Endothelial cell of umbilical vein (primary cell): ENCODE measurements around the gene TSHZ3. TPM values are rescaled to one million over a fixed set of nuclear protein-coding genes. Genes with fewer than 3 reads are reported as not detected.

Source experiments
- BruUV-seq: library from RNA; stranded (reverse); fragments of 400-500 nt; replicated peaks from 2 replicates; lab custom pipeline; 2021; lab: Mats Ljungman, UMichigan
- CTCF ChIA-PET: fragments of 300-600, 350-600 bp; sonication (Branson Sonifier 250); formaldehyde crosslinking; loops from one replicate; lab custom pipeline; 2021; ENCODE audit warnings: antibody characterized with exemption, inconsistent platforms; lab: Charles Lee
- POLR2A ChIA-PET: fragments of 300-600, 350-600 bp; sonication (Branson Sonifier 250); formaldehyde crosslinking; loops from one replicate; lab custom pipeline; 2021; ENCODE audit warnings: antibody characterized with exemption, inconsistent platforms; lab: Charles Lee
- DNase-seq: peaks from one replicate; pipeline ENCODE4 v3.0.0-alpha.2; 2011; ENCODE audit warnings: low read depth, low spot score
- FAIRE-seq: peaks from 2 replicates; lab custom pipeline; 2011; peaks lifted over from hg19 to GRCh38; lab: Jason Lieb, UNC
- H2AFZ ChIP-seq: 2 replicates; pipeline ENCODE4 v1.6.0; 2012; ENCODE audit warnings: low read depth, low read length, control low read depth, inconsistent platforms
- H3K27ac ChIP-seq: 2 replicates; pipeline ENCODE4 v1.5.1; 2011; ENCODE audit warnings: low read depth, mild to moderate bottlenecking, control low read depth, low read length, moderate library complexity; ENCODE audit not compliant: insufficient read depth
- H3K27me3 ChIP-seq, 2 experiments: 2 replicates each; pipeline versions ENCODE4 v1.6.0 to v1.6.1; 2011; ENCODE audit warnings: low read length in 2 of 2, mixed read lengths in 1 of 2; ENCODE audit not compliant: control insufficient read depth in 2 of 2, insufficient read depth in 2 of 2
- H3K36me3 ChIP-seq, 2 experiments: 2 replicates in 1 of 2; 3 replicates in 1 of 2; pipeline ENCODE4 v1.5.1; 2011; ENCODE audit warnings: low read length in 2 of 2, mild to moderate bottlenecking in 1 of 2, moderate library complexity in 1 of 2; ENCODE audit not compliant: control insufficient read depth in 2 of 2, insufficient read depth in 2 of 2; ENCODE audit errors: extremely low read depth in 1 of 2
- H3K4me1 ChIP-seq: 3 replicates; pipeline ENCODE4 v1.5.1; 2011; ENCODE audit warnings: mild to moderate bottlenecking, low read length; ENCODE audit not compliant: control insufficient read depth, insufficient read depth; ENCODE audit errors: extremely low read depth
- H3K4me2 ChIP-seq: 2 replicates; pipeline ENCODE4 v1.6.1; 2011; ENCODE audit warnings: low read length, control low read depth, mixed read lengths; ENCODE audit not compliant: insufficient read depth
- H3K4me3 ChIP-seq, 3 experiments: fragments of 200-600 bp in 1 of 3; sonication (generic), shearing (Covaris generic) in 1 of 3; replicated peaks in 1 of 3; 2 replicates each; pipeline ENCODE4 v1.5.1; 2011 to 2016; ENCODE audit warnings: control low read depth in 3 of 3, low read length in 3 of 3, mild to moderate bottlenecking in 2 of 3, inconsistent platforms in 1 of 3, low read depth in 1 of 3, moderate library complexity in 1 of 3; ENCODE audit not compliant: insufficient read depth in 1 of 3
- H3K79me2 ChIP-seq: 2 replicates; pipeline ENCODE4 v1.6.0; 2012; ENCODE audit warnings: low read length, inconsistent platforms; ENCODE audit not compliant: control insufficient read depth, insufficient read depth
- H3K9ac ChIP-seq: replicated peaks from 2 replicates; pipeline ENCODE3; 2011; ENCODE audit warnings: low read length, control low read depth; ENCODE audit not compliant: insufficient read depth; ENCODE audit errors: extremely low read depth
- H3K9me1 ChIP-seq: replicated peaks from 3 replicates; pipeline ENCODE4 v1.6.0; 2011; ENCODE audit warnings: mild to moderate bottlenecking, low read length; ENCODE audit not compliant: control insufficient read depth, insufficient read depth; ENCODE audit errors: extremely low read depth
- H3K9me3 ChIP-seq: replicated peaks from 2 replicates; pipeline ENCODE4 v1.5.1; 2012; ENCODE audit warnings: low read length, inconsistent platforms; ENCODE audit not compliant: control insufficient read depth, insufficient read depth
- H4K20me1 ChIP-seq: replicated peaks from 2 replicates; pipeline ENCODE3; 2011; ENCODE audit warnings: mild to moderate bottlenecking, low read length; ENCODE audit not compliant: control insufficient read depth, insufficient read depth; ENCODE audit errors: extremely low read depth
- CTCF ChIP-seq, 2 donors: IDR thresholded peaks; 1 replicate in 1 of 2; 2 replicates in 1 of 2; pipeline ENCODE4 v1.5.1; 2011; ENCODE audit warnings: low read length in 2 of 2, mild to moderate bottlenecking in 2 of 2, moderate library complexity in 2 of 2, control low read depth in 1 of 2, inconsistent platforms in 1 of 2, low read depth in 1 of 2; ENCODE audit not compliant: insufficient read depth in 1 of 2; ENCODE audit errors: extremely low read depth in 1 of 2
- EZH2 ChIP-seq: IDR thresholded peaks from 2 replicates; pipeline ENCODE4 v1.6.1; 2012; ENCODE audit warnings: borderline replicate concordance, low read depth, mild to moderate bottlenecking, moderate library complexity, low read length, inconsistent platforms; ENCODE audit not compliant: severe bottlenecking
- FOS ChIP-seq: IDR thresholded peaks from 2 replicates; pipeline ENCODE4 v1.6.1; 2011; ENCODE audit warnings: mild to moderate bottlenecking, low read length, moderate library complexity, borderline replicate concordance; ENCODE audit not compliant: insufficient read depth
- GATA2 ChIP-seq: IDR thresholded peaks from 2 replicates; pipeline ENCODE4 v1.7.0; 2011; ENCODE audit warnings: low read depth, mild to moderate bottlenecking, moderate library complexity, mixed read lengths, low read length; ENCODE audit not compliant: insufficient read length, insufficient read depth
- JUN ChIP-seq: IDR thresholded peaks from 2 replicates; pipeline ENCODE4 v1.6.1; 2011; ENCODE audit warnings: borderline replicate concordance, low read depth; ENCODE audit not compliant: insufficient read length, insufficient read depth
- MAX ChIP-seq: IDR thresholded peaks from 2 replicates; pipeline ENCODE4 v1.6.1; 2011; ENCODE audit not compliant: insufficient read depth, insufficient read length
- MYC ChIP-seq: IDR thresholded peaks from one replicate; pipeline ENCODE4 v1.6.1; 2011; ENCODE audit warnings: mild to moderate bottlenecking, low read depth, low read length
- POLR2A ChIP-seq: IDR thresholded peaks from 2 replicates; pipeline ENCODE4 v1.6.1; 2012; ENCODE audit warnings: low read depth, mild to moderate bottlenecking, control low read depth, low read length
- POLR2AphosphoS5 ChIP-seq: IDR thresholded peaks from 2 replicates; pipeline ENCODE4 v1.6.1; 2012; ENCODE audit warnings: low read depth, mild to moderate bottlenecking, control low read depth, low read length, moderate library complexity; ENCODE audit not compliant: insufficient read depth
- dilution Hi-C: fragments of 300-500 bp; cut with MboI; formaldehyde crosslinking; loops from one replicate; pipeline ENCODE4 v1.15.0; 2019; ENCODE audit warnings: low sequenced_read_pairs; ENCODE audit not compliant: extremely low pct_ligation_motif_present
- intact Hi-C: fragments of 100-400 bp; cut with micrococcal nuclease; formaldehyde crosslinking; loops from one replicate; pipeline ENCODE4 v1.10.0; 2022
- polyA plus RNA-seq, 4 experiments: library from polyadenylated mRNA; depleted of rRNA in 3 of 4; stranded (reverse) in 3 of 4; unstranded in 1 of 4; fragments of >200 nt; gene quantifications; 2 replicates each; pipeline versions ENCODE4 v1.2.1 to v1.2.3, GENCODE V29; 2011 to 2012; ENCODE audit warnings: missing spikeins in 1 of 4
- total RNA-seq: library from RNA; stranded (reverse); gene quantifications from 2 replicates; pipeline ENCODE4 v1.2.3, GENCODE V29; 2021

Gene TSHZ3
- total and polyA plus RNA-seq, 2 donors (not counting 3 experiments of a cell fraction or from before 2014, with no cell fraction given) = 1.2 to 6.2 TPM

- dilution Hi-C loops = no loop called here
- Histone ChIP-seq H4K20me1 (no peaks in the 10 kb centered on the region), H3K79me2 (no peaks in the 10 kb centered on the region), H3K9me1 (no peaks in the 10 kb centered on the region), H3K9me3 (no peaks in the 10 kb centered on the region), H3K36me3 (no peaks in the 10 kb centered on the region), H2AFZ (no peak overlapping the region), H3K4me2 (no peak overlapping the region), H3K9ac (no peak overlapping the region), H3K4me3 (no peak overlapping the region), H3K27ac (no peak overlapping the region), H3K4me1 (no peaks in the 10 kb centered on the region), H3K27me3 (no peaks in the 10 kb centered on the region)
- BruUV-seq = no TSS peak
- DNase-seq = no peak
- ChIA-PET CTCF (no interaction called here), POLR2A (no interaction called here)
- TF ChIP-seq MAX (no peak), JUN (no peak)
- FAIRE-seq = no peak
- intact Hi-C loops = no loop called here
Measured at GRCh38 chr19:31290931-31291590, 58.2 kb downstream of the TSHZ3 start.

GRCh38 chr19:31289976-31290375 lies 59.3 kb downstream of the TSHZ3 start:
- H3K4me2 ChIP-seq = no peak overlapping the region
- H3K4me1 ChIP-seq = no peaks in the 10 kb centered on the region
- dilution Hi-C loops = no loop called here
- FAIRE-seq (no peak), DNase-seq (no peak)
- no peak for TF ChIP-seq MAX
- TF ChIP-seq FOS = no peak
- TF ChIP-seq MYC = no peak
- TF ChIP-seq EZH2 = no peak
- no peak for TF ChIP-seq GATA2
- TF ChIP-seq POLR2AphosphoS5 = no peak
- TF ChIP-seq POLR2A = no peak
- TF ChIP-seq CTCF (IDR thresholded peaks at IDR 0.05; ENCODE audit: extremely low read depth in 1 of 2, insufficient read depth in 1 of 2, low read depth in 1 of 2, low read length in 2 of 2) = no peak
- TF ChIP-seq JUN = no peak
- no peak overlapping the region for H2AFZ ChIP-seq
- H3K9ac ChIP-seq = no peak overlapping the region
- no peaks in the 10 kb centered on the region for H3K9me1 ChIP-seq
- ChIA-PET CTCF (no interaction called here), POLR2A (no interaction called here)
- intact Hi-C loops = no loop called here
- no peaks in the 10 kb centered on the region for H4K20me1 ChIP-seq
- H3K27ac ChIP-seq = no peak overlapping the region
- no peaks in the 10 kb centered on the region for H3K79me2 ChIP-seq
- H3K27me3 ChIP-seq = no peaks in the 10 kb centered on the region
- no TSS peak for BruUV-seq
- H3K36me3 ChIP-seq = no peaks in the 10 kb centered on the region
- H3K9me3 ChIP-seq = no peaks in the 10 kb centered on the region
- H3K4me3 ChIP-seq = no peak overlapping the region
